KOPT-K1 (cell line): Measurements from ENCODE around the gene IQCE.
"Not testable (repeated sequence)": the region's sequence is repeated elsewhere in the genome, so short reads cannot be mapped to it uniquely, and the experiment has no call there.

Source experiments
- H3K27ac ChIP-seq: fragments of 200-600 bp; sonication (generic); 2 replicates; pipeline ENCODE4 v1.5.1; 2016; ENCODE audit warnings: antibody characterized with exemption, mild to moderate bottlenecking, low read depth, low read length; ENCODE audit not compliant: poor library complexity, severe bottlenecking
- H3K36me3 ChIP-seq: fragments of 200-600 bp; sonication (generic); 2 replicates; pipeline ENCODE4 v1.5.1; 2017; ENCODE audit warnings: antibody characterized with exemption, mild to moderate bottlenecking, low read length, moderate library complexity; ENCODE audit not compliant: insufficient read depth
- H3K9me3 ChIP-seq: fragments of 200-600 bp; sonication (generic); 2 replicates; pipeline ENCODE4 v1.5.1; 2017; ENCODE audit warnings: antibody characterized with exemption, low read length, mild to moderate bottlenecking; ENCODE audit not compliant: insufficient read depth, poor library complexity, severe bottlenecking

The IQCE gene

GRCh38 chr7:2589341-2589740, 30.6 kb downstream of the IQCE start:
- Histone ChIP-seq H3K27ac (no peak overlapping the region), H3K9me3 (no peaks in the 10 kb centered on the region), H3K36me3 (0 out of 2 replicates have a peak, but pooled peaks cover 8% of the 10 kb centered on the region)

GRCh38 chr7:2589941-2590340, 31.2 kb downstream of the IQCE start:
- not testable (repeated sequence) for H3K9me3 ChIP-seq, H3K27ac ChIP-seq
- H3K36me3 ChIP-seq = peaks cover 12% of the 10 kb centered on the region; the same call in 1 of the 2 replicates

GRCh38 chr7:2592375-2592865, 33.6 kb downstream of the IQCE start:
- Histone ChIP-seq H3K9me3 (no peaks in the 10 kb centered on the region), H3K27ac (no peak overlapping the region), H3K36me3 (peaks cover 20% of the 10 kb centered on the region; the same call in 1 of the 2 replicates)

- Histone ChIP-seq H3K9me3 (no peaks in the 10 kb centered on the region), H3K36me3 (peaks cover 22% of the 10 kb centered on the region; the same call in 1 of the 2 replicates), H3K27ac (no peak overlapping the region)
Measured at GRCh38 chr7:2593036-2593727, 34.4 kb downstream of the IQCE start.

- Histone ChIP-seq H3K36me3 (peaks cover 36% of the 10 kb centered on the region; the same call in 1 of the 2 replicates), H3K9me3 (no peaks in the 10 kb centered on the region), H3K27ac (no peak overlapping the region)
Measured at GRCh38 chr7:2594599-2594998, 35.8 kb downstream of the IQCE start.

DNA sequence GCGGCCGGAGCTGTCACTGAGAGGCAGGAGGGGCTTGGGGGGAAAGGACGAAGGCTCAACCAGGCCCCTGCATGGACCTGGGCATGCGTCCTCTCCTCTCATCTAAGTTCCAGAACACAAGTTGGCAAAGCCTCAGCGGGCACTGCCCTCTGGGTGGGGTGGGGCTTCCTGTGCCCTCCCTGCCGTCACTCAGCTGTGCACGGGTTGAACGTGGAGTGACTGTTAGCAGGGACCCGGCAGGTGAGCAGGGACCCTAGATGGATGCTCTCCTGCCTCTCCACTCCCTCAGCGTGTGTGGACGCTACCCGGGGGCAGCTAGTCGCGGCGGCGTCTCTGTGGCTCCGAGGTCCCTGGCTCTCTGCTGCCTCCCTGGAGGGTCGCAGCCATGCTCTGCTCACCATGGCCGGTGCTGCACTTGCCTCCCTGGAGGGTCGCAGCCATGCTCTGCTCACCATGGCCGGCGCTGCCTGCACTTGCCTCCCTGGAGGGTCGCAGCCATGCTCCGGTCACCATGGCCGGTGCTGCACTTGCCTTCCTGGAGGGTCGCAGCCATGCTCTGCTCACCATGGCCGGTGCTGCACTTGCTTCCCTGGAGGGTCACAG, 36.6 kb downstream of the IQCE start:
- H3K9me3 ChIP-seq = no peaks in the 10 kb centered on the region

GRCh38 chr7:2596464-2597272, 37.9 kb downstream of the IQCE start:
- H3K27ac ChIP-seq = no peak overlapping the region
- peaks cover 37% of the 10 kb centered on the region; the same call in 1 of the 2 replicates for H3K36me3 ChIP-seq
- H3K9me3 ChIP-seq = no peaks in the 10 kb centered on the region

More for the DNA sequence above, 36.6 kb downstream of the IQCE start:
- Histone ChIP-seq H3K36me3 (peaks cover 37% of the 10 kb centered on the region; the same call in 1 of the 2 replicates), H3K27ac (no peak overlapping the region)

GRCh38 chr7:2597273-2597640, 38.5 kb downstream of the IQCE start:
- Histone ChIP-seq H3K9me3 (no peaks in the 10 kb centered on the region), H3K36me3 (peaks cover 37% of the 10 kb centered on the region; the same call in 1 of the 2 replicates), H3K27ac (no peak overlapping the region)

DNA sequence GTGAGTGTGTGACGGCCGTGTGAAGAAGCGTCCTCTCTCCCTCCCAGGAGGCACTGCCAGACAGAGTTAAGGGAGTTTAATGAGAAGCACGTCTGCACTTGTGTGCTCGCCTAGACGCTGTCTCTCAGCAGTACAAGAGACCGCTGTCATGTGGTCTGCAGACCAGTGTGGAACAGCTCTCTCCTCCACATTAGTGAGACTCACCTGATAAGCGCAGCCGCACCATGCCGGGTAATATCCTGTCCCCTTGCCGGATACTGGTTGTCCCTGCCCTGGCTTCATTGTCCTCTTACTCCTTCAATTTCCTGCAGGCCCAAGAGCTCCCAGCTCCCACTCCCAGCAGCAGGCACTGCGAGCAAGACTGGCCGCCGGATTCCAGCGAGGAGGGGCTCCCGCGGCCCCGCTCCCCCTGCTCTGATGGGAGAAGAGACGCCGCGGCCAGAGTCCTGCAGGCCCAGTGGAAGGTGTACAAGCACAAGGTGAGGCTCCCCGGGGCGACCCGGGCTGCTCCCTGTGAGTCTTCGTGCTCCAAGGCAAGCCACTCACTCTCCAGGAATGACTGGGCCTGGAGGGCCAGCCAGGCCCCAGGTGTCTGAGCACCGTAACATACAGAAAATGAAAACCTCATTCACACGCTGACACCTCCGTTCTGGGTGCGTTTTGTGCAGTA, 39.5 kb downstream of the IQCE start:
- Histone ChIP-seq H3K36me3 (peaks cover 32% of the 10 kb centered on the region; the same call in 1 of the 2 replicates), H3K9me3 (no peaks in the 10 kb centered on the region), H3K27ac (no peak overlapping the region)

DNA sequence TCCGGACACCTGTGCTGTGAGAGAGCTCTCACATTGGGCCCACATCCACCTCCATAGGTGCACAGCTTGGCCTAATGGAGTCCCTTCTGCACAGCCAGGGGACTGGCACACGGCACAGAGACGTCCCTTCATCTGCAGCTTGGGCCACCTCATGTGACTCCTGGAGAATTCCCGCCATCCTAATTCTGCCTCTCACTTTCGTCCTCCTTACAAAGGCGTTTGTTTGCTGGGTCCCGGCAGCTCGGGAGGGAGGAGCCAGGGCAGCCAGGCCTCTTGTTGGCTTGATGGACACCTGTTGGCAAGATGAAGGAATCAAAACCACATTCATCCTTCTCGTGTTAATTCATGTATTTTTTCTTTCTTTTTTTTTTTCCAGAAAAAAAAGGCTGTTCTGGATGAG, 42.3 kb downstream of the IQCE start:
- no peaks in the 10 kb centered on the region for H3K9me3 ChIP-seq
- H3K27ac ChIP-seq = no peak overlapping the region
- H3K36me3 ChIP-seq = 0 out of 2 replicates have a peak, but pooled peaks cover 17% of the 10 kb centered on the region

GRCh38 chr7:2601907-2602306, 43.1 kb downstream of the IQCE start:
- 0 out of 2 replicates have a peak, but pooled peaks cover 17% of the 10 kb centered on the region for H3K36me3 ChIP-seq
- no peak overlapping the region for H3K27ac ChIP-seq
- H3K9me3 ChIP-seq = no peaks in the 10 kb centered on the region

DNA sequence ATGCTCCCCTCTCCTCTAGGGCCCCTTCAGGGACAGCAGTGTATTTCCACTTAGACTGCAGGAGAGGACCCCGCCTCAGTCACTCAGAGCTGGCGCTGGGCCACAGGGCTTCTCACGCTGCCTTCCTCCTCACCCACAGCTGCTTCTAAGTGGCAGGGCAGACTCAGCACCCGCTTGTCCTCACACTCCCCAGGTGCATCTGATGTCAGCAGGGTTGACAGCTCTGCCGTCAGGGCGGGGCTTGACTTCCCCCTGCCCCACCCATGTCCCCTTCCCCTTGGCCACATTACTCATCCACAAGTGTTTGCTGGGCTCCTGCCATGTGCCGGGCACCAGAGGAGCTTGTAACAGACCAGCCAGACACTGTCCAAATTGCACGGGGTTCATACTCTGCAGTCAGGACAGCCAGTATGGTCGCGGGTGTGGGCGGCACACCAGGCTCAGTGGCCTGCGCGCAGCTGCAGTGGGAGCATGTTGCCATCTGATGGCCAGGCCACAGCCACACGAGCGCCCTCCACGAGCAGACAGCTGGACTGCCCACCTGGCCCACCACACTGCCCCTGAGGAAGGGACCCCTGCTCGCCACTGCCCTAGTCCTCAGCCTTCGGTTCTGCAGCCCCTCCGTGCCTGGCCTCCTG, 43.7 kb downstream of the IQCE start:
- Histone ChIP-seq H3K36me3 (0 out of 2 replicates have a peak, but pooled peaks cover 17% of the 10 kb centered on the region), H3K9me3 (no peaks in the 10 kb centered on the region), H3K27ac (no peak overlapping the region)

GRCh38 chr7:2603044-2603965, 44.5 kb downstream of the IQCE start:
- H3K36me3 ChIP-seq = 0 out of 2 replicates have a peak, but pooled peaks cover 14% of the 10 kb centered on the region
- H3K27ac ChIP-seq = no peak overlapping the region
- H3K9me3 ChIP-seq = no peaks in the 10 kb centered on the region
